VCaP (cell line): ENCODE measurements around the gene KPTN.

Experiments
- H3K27ac ChIP-seq: fragments of 450-650 bp; 2 replicates; pipeline ENCODE4 v1.5.1; 2017
- TF ChIP-seq, protein P1 (sequence below): fragments of 450-650 bp; conservative IDR thresholded peaks from 2 replicates; pipeline ENCODE4 v1.5.1; 2017; ENCODE audit warnings: mild to moderate bottlenecking, moderate library complexity

Gene KPTN

DNA sequence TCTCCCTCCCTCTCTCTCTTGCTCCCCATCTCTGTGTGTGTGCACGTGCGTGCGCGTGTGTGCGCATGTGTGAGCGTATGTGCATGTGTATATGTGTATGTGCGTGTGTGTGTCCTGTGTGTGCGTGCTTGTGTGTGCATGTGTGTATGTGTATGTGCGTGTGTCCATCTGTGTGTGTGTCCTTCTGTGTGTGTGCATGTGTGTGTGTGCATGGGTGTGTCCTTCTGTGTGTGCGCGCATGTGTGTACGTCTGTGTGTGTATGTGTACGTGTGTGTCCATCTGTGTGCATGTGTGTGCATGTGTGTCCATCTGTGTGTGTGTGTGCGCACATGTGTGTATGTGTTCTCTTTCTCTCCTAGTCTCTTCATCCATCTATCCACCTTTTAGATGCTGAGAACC is 24.5 kb downstream of the KPTN start:
- TF ChIP-seq, protein P1, sequence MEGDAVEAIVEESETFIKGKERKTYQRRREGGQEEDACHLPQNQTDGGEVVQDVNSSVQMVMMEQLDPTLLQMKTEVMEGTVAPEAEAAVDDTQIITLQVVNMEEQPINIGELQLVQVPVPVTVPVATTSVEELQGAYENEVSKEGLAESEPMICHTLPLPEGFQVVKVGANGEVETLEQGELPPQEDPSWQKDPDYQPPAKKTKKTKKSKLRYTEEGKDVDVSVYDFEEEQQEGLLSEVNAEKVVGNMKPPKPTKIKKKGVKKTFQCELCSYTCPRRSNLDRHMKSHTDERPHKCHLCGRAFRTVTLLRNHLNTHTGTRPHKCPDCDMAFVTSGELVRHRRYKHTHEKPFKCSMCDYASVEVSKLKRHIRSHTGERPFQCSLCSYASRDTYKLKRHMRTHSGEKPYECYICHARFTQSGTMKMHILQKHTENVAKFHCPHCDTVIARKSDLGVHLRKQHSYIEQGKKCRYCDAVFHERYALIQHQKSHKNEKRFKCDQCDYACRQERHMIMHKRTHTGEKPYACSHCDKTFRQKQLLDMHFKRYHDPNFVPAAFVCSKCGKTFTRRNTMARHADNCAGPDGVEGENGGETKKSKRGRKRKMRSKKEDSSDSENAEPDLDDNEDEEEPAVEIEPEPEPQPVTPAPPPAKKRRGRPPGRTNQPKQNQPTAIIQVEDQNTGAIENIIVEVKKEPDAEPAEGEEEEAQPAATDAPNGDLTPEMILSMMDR: no peak
- H3K27ac ChIP-seq: no peak overlapping the region

DNA sequence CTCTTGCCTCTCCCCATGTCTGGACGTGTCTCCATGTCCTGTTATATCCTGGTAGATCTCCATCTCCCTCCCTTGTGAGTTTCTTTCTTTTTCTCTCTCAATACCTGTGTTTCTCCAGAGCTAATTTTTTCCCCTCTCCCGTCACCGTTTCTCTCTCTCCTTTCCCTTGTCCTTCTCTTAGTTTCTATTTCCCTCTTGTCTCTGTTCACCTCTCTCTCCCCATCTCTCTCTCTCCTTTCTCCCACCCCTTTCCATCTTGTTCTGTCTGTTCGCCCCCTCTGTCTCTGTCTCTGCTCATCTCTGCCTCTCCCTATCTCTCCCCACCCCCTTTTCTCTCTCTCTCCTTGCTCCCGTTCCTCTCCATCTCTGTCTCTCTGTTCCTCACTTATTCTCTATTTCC is 25.3 kb downstream of the KPTN start:
- H3K27ac ChIP-seq: no peak overlapping the region
- TF ChIP-seq, protein P1: no peak

DNA sequence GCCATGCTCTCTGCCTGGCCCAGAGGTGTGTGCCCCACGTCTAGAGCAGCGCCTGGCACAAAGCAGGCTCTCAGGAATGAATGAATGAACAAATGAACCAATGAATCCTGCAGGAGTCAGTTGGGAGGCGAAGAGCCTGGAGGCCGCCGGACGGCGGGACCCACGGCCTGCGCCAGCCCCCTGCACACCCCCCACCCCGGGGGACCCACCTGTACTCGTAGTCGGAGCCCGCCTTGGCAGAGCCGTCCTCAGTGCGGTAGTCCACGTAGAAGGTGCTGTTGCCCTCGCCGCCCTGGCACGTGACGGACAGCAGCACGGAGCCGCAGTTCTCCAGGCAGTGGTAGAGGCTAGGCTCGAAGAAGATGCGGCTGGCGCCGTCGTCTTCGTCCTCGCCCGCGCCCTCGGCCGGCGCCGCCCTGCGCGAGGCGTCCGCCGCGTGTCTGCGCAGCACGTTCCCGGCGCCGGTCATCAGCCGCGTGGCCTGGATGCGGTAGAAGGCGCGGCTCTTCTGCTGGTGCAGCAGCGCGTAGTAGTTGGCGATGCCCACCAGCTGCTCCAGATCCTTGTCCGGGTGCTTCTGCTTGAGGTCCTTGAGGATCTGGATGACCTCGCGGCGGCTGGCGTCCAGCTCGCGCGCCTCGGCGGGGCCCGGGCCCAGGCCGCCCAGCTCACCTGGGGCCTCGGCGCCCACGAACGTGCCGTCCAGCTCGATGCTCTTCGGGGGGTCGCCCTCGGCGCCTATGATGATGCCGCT is 27.1 kb downstream of the KPTN start:
- TF ChIP-seq, protein P1: no peak
- H3K27ac ChIP-seq: no peak overlapping the region

DNA sequence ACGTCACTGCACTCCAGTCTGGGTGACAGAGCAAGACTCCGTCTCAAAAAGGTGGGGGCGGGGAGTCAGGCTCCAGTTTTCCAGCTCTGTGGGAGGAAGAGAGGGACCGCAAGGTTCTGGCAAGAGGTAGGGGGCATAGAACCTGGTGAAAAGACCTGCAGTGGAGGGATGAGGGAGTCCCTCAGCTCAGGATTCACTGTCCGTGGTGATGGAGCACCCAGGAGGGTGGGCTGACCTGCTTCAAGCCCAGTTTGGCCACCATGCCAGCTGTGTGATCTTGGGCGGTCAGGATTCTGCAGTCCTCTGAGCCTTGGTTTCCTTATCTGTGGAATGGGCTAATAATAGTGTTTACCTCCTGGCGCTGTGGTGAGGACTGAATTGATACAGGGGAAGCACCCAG is 33.5 kb downstream of the KPTN start:
- no peak overlapping the region for H3K27ac ChIP-seq
- TF ChIP-seq, protein P1: no peak

DNA sequence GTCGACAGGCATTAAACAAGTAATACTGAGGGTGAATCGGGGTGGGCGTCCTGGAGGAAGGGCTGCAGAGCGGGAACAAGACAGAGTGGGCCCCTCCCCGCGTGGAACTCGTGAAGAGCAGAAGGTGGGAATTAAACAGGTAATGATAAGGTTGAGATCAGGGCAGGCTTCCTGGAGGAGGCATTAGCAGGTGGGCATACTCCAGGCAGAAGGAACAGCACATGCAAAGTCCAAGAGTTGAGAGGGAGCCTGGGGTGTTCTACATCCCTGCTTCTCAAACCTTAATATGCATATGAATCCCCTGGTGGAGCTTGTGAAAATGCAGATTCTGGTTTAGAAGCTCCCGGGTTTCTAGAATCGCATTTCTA is 35.7 kb downstream of the KPTN start:
- TF ChIP-seq, protein P1: no peak

DNA sequence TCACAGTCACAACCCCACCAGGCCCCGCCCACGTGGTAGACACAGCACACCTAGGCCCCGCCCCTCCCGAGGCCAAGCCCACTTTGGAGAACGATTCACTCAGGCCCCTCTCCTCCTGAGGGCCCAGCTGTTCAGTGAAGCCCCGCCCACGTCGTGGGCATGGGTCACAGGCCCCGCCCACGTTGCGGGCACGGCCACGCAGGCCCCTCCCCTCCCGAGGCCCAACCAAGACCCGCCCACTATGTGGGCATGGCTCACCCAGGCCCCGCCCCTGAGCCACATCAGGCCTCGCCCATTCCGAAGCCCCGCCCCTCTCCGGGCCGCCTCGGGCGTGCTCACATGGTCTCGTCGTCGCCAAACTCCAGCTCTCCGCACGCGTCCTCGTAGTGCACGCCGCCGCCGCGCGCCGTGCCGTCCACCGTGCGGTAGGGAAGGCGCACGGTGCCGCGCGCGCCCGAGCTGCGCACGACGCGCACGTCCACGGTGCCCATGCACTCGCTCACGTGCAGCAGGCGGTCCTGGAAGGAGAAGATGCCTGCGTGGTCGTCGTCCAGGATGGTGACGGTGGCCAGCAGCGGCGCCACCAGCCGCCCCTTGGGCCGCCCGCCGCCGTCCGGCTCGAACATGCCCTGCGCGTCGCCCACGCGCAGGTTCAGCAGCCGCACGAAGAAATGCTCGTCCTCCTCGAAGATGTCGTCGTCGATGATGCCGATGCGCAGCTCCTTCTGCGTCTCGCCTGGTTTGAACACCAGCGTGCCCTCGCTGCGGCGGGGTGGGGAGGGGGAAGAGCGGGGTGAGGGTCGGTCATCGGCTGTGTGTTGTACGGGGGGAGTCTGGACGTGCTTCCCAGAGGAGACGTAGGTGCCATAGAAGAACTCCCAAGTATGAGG is 36.3 kb downstream of the KPTN start:
- TF ChIP-seq, protein P1: no peak
- peak overlapping the region; percentile 49 for H3K27ac ChIP-seq

More for the DNA sequence above, 35.7 kb downstream of the KPTN start:
- no peak overlapping the region for H3K27ac ChIP-seq
